Muscle layer of duodenum (tissue), 2 donors: Measurements from ENCODE around the gene ACP7.
"Not testable (repeated sequence)": the region's sequence is repeated elsewhere in the genome, so short reads cannot be mapped to it uniquely, and the experiment has no call there.

Experiments used
- H3K27ac ChIP-seq: one replicate; pipeline ENCODE4 v1.7.0; 2013; ENCODE audit warnings: mild to moderate bottlenecking, low read length
- H3K27me3 ChIP-seq: one replicate; pipeline ENCODE4 v1.7.0; 2013; ENCODE audit warnings: low read depth, mild to moderate bottlenecking, control low read depth, low read length
- H3K36me3 ChIP-seq, 2 donors: one replicate each; pipeline ENCODE4 v1.7.0; 2013; ENCODE audit warnings: low read length in 2 of 2, control low read depth in 1 of 2, mild to moderate bottlenecking in 1 of 2; ENCODE audit not compliant: insufficient read depth in 2 of 2, control insufficient read depth in 1 of 2
- H3K4me1 ChIP-seq, 2 donors: one replicate each; pipeline ENCODE4 v1.7.0; 2013; ENCODE audit warnings: low read length in 2 of 2, mild to moderate bottlenecking in 2 of 2, control low read depth in 1 of 2, moderate library complexity in 1 of 2; ENCODE audit not compliant: insufficient read depth in 2 of 2, control insufficient read depth in 1 of 2
- H3K4me3 ChIP-seq, 2 donors: one replicate each; pipeline ENCODE4 v1.7.0; 2013; ENCODE audit warnings: low read length in 2 of 2, low read depth in 1 of 2, mild to moderate bottlenecking in 1 of 2
- H3K9me3 ChIP-seq, 2 donors: one replicate each; pipeline ENCODE4 v1.7.0; 2013; ENCODE audit warnings: low read length in 2 of 2, control low read depth in 1 of 2, mild to moderate bottlenecking in 1 of 2; ENCODE audit not compliant: control insufficient read depth in 1 of 2
- donor health status: healthy.

The ACP7 gene

GRCh38 chr19:39136225-39136940 lies 52.2 kb downstream of the ACP7 start:
- no peaks in the 10 kb centered on the region for H3K9me3 ChIP-seq
- H3K27me3 ChIP-seq: no peaks in the 10 kb centered on the region
- no peaks in the 10 kb centered on the region for H3K36me3 ChIP-seq
- no peak overlapping the region for H3K27ac ChIP-seq
- H3K4me1 ChIP-seq: peaks cover 16 to 58% of the 10 kb centered on the region in 2 donors
- no peak overlapping the region for H3K4me3 ChIP-seq

GRCh38 chr19:39137131-39137530 lies 53.0 kb downstream of the ACP7 start:
- peaks cover 16 to 52% of the 10 kb centered on the region in 2 donors for H3K4me1 ChIP-seq
- no peak overlapping the region for H3K27ac ChIP-seq
- H3K27me3 ChIP-seq: no peaks in the 10 kb centered on the region
- H3K36me3 ChIP-seq: no peaks in the 10 kb centered on the region
- H3K4me3 ChIP-seq: no peak overlapping the region
- H3K9me3 ChIP-seq: no peaks in the 10 kb centered on the region

GRCh38 chr19:39138221-39139211 lies 54.3 kb downstream of the ACP7 start:
- Histone ChIP-seq H3K27me3 (no peaks in the 10 kb centered on the region), H3K9me3 (no peaks in the 10 kb centered on the region), H3K27ac (no peak overlapping the region), H3K4me3 (no peak overlapping the region), H3K36me3 (no peaks in the 10 kb centered on the region), H3K4me1 (peaks cover 6 to 39% of the 10 kb centered on the region in 2 donors)

GRCh38 chr19:39139305-39139874 lies 55.2 kb downstream of the ACP7 start:
- H3K4me1 ChIP-seq: peaks cover 11 to 36% of the 10 kb centered on the region in 2 donors
- H3K4me3 ChIP-seq: no peak overlapping the region
- H3K27ac ChIP-seq: no peak overlapping the region
- H3K9me3 ChIP-seq: no peaks in the 10 kb centered on the region
- no peaks in the 10 kb centered on the region for H3K36me3 ChIP-seq
- no peaks in the 10 kb centered on the region for H3K27me3 ChIP-seq

GRCh38 chr19:39139971-39140453 lies 55.8 kb downstream of the ACP7 start:
- H3K27me3 ChIP-seq: no peaks in the 10 kb centered on the region
- peaks cover 17 to 42% of the 10 kb centered on the region in 2 donors for H3K4me1 ChIP-seq
- no peaks in the 10 kb centered on the region for H3K9me3 ChIP-seq
- no peaks in the 10 kb centered on the region for H3K36me3 ChIP-seq
- H3K4me3 ChIP-seq: no peak overlapping the region
- no peak overlapping the region for H3K27ac ChIP-seq

GRCh38 chr19:39140594-39140993 lies 56.4 kb downstream of the ACP7 start:
- H3K27ac ChIP-seq: no peak overlapping the region

GRCh38 chr19:39141929-39142328 lies 57.8 kb downstream of the ACP7 start:
- Histone ChIP-seq H3K27ac (no peak overlapping the region), H3K27me3 (no peaks in the 10 kb centered on the region), H3K9me3 (no peaks in the 10 kb centered on the region), H3K4me3 (no peak overlapping the region), H3K36me3 (no peaks in the 10 kb centered on the region), H3K4me1 (peaks cover 25 to 50% of the 10 kb centered on the region in 2 donors)

More at GRCh38 chr19:39140594-39140993, 56.4 kb downstream of the ACP7 start:
- H3K36me3 ChIP-seq: no peaks in the 10 kb centered on the region
- peaks cover 20 to 48% of the 10 kb centered on the region in 2 donors for H3K4me1 ChIP-seq
- no peak overlapping the region for H3K4me3 ChIP-seq
- H3K27me3 ChIP-seq: no peaks in the 10 kb centered on the region
- H3K9me3 ChIP-seq: no peaks in the 10 kb centered on the region

GRCh38 chr19:39142630-39143029 lies 58.5 kb downstream of the ACP7 start:
- H3K4me1 ChIP-seq: peaks cover 25 to 50% of the 10 kb centered on the region in 2 donors
- H3K27me3 ChIP-seq: no peaks in the 10 kb centered on the region
- H3K4me3 ChIP-seq: no peak overlapping the region
- H3K36me3 ChIP-seq: no peaks in the 10 kb centered on the region
- H3K9me3 ChIP-seq: no peaks in the 10 kb centered on the region
- no peak overlapping the region for H3K27ac ChIP-seq

- peaks cover 25 to 41% of the 10 kb centered on the region in 2 donors for H3K4me1 ChIP-seq
- H3K27me3 ChIP-seq, H3K4me3 ChIP-seq, H3K27ac ChIP-seq, H3K36me3 ChIP-seq, H3K9me3 ChIP-seq: not testable (repeated sequence)
Measured at GRCh38 chr19:39143757-39144289, 59.7 kb downstream of the ACP7 start.

- Histone ChIP-seq H3K27ac (no peak overlapping the region), H3K36me3 (no peaks in the 10 kb centered on the region), H3K4me1 (peaks cover 24 to 35% of the 10 kb centered on the region in 2 donors), H3K4me3 (no peak overlapping the region), H3K27me3 (no peaks in the 10 kb centered on the region), H3K9me3 (no peaks in the 10 kb centered on the region)
Measured at GRCh38 chr19:39144290-39145071, 60.3 kb downstream of the ACP7 start.
